HL-60 (cell line): ENCODE data around the gene MAP7D2.

Source experiments
- DNase-seq, 2 experiments: peaks; one replicate each; pipeline ENCODE4 v3.0.0-alpha.2; 2010 to 2020; ENCODE audit warnings: low read depth in 1 of 2, low spot score in 1 of 2
- H3K27ac ChIP-seq: fragments of 250-450 bp; sonication (Bioruptor Pico); replicated peaks from 2 replicates; pipeline ENCODE4 v1.5.1; 2020; ENCODE audit warnings: mild to moderate bottlenecking, moderate library complexity
- H3K27me3 ChIP-seq: fragments of 250-450 bp; sonication (Bioruptor Pico); 2 replicates; pipeline ENCODE4 v1.5.1; 2021; ENCODE audit warnings: mild to moderate bottlenecking, moderate library complexity; ENCODE audit not compliant: insufficient read depth, poor library complexity, severe bottlenecking
- H3K4me3 ChIP-seq: replicated peaks from 2 replicates; pipeline ENCODE4 v1.5.1; 2011; ENCODE audit warnings: mild to moderate bottlenecking, control low read depth, low read length; ENCODE audit not compliant: insufficient read depth
- CTCF ChIP-seq: IDR thresholded peaks from one replicate; pipeline ENCODE4 v1.5.1; 2011; ENCODE audit warnings: low read length, control low read depth, inconsistent platforms; ENCODE audit not compliant: insufficient read depth
- GABPA ChIP-seq: IDR thresholded peaks from 2 replicates; pipeline ENCODE4 v1.6.1; 2012; ENCODE audit warnings: low read depth
- POLR2AphosphoS5 ChIP-seq: IDR thresholded peaks from 2 replicates; pipeline ENCODE4 v1.6.1; 2012; ENCODE audit warnings: low read depth
- REST ChIP-seq: IDR thresholded peaks from 2 replicates; pipeline ENCODE4 v1.6.1; 2012; ENCODE audit warnings: low read depth; ENCODE audit not compliant: insufficient replicate concordance
- SPI1 ChIP-seq: IDR thresholded peaks from 2 replicates; pipeline ENCODE4 v1.6.1; 2012; ENCODE audit warnings: low read depth, mild to moderate bottlenecking, borderline replicate concordance

MAP7D2 gene

GRCh38 chrX:19987856-19988255, 128.9 kb downstream of the MAP7D2 start:
- no peak for DNase-seq
- Histone ChIP-seq H3K27ac (no peak overlapping the region), H3K4me3 (no peak overlapping the region), H3K27me3 (no peaks in the 10 kb centered on the region)
- TF ChIP-seq POLR2AphosphoS5: no peak
- no peak for TF ChIP-seq SPI1
- no peak for TF ChIP-seq GABPA
- no peak for TF ChIP-seq CTCF
- TF ChIP-seq REST: no peak

GRCh38 chrX:19986531-19986930, 130.2 kb downstream of the MAP7D2 start:
- Histone ChIP-seq H3K4me3 (no peak overlapping the region), H3K27ac (no peak overlapping the region), H3K27me3 (no peaks in the 10 kb centered on the region)
- TF ChIP-seq CTCF (no peak), REST (no peak), GABPA (no peak), SPI1 (no peak), POLR2AphosphoS5 (no peak)
- no peak for DNase-seq

GRCh38 chrX:19981947-19982346, 134.8 kb downstream of the MAP7D2 start:
- H3K27ac ChIP-seq: no peak overlapping the region
- no peaks in the 10 kb centered on the region for H3K27me3 ChIP-seq
- no peak for DNase-seq
- H3K4me3 ChIP-seq: no peak overlapping the region
- no peak for TF ChIP-seq POLR2AphosphoS5
- TF ChIP-seq REST: no peak
- no peak for TF ChIP-seq GABPA
- TF ChIP-seq CTCF: no peak
- TF ChIP-seq SPI1: no peak
